ENCODE results near the gene STXBP6.

STXBP6 gene

GRCh38 chr14:24915958-24916595 lies 133.9 kb downstream of the STXBP6 start:
- no peak for TF ChIP-seq CTCF (IDR thresholded peaks at IDR 0.05)

- no peak for TF ChIP-seq CTCF (IDR thresholded peaks at IDR 0.05)
Measured at GRCh38 chr14:24915403-24915921, 134.5 kb downstream of the STXBP6 start.

GRCh38 chr14:24913746-24914145 lies 136.2 kb downstream of the STXBP6 start:
- no peak for TF ChIP-seq CTCF (IDR thresholded peaks at IDR 0.05)

- TF ChIP-seq CTCF (IDR thresholded peaks at IDR 0.05) = no peak
Measured at GRCh38 chr14:24913021-24913420, 136.9 kb downstream of the STXBP6 start.

GRCh38 chr14:24911324-24912109 lies 138.4 kb downstream of the STXBP6 start:
- TF ChIP-seq CTCF (IDR thresholded peaks at IDR 0.05) = no peak

GRCh38 chr14:24910408-24910986 lies 139.4 kb downstream of the STXBP6 start:
- TF ChIP-seq CTCF (IDR thresholded peaks at IDR 0.05) = no peak

- no peak for TF ChIP-seq CTCF (IDR thresholded peaks at IDR 0.05)
Measured at GRCh38 chr14:24909523-24910302, 140.2 kb downstream of the STXBP6 start.

Measured in LNCAP (cell line).